ENCODE results near the gene GIGYF2.

Gene GIGYF2

GRCh38 chr2:232662486-232663260, 34.5 kb upstream of the GIGYF2 start:
- FAIRE-seq (no peak), DNase-seq (ENCODE audit: insufficient read length, low spot score) (no peak)
- TF ChIP-seq, protein P1, sequence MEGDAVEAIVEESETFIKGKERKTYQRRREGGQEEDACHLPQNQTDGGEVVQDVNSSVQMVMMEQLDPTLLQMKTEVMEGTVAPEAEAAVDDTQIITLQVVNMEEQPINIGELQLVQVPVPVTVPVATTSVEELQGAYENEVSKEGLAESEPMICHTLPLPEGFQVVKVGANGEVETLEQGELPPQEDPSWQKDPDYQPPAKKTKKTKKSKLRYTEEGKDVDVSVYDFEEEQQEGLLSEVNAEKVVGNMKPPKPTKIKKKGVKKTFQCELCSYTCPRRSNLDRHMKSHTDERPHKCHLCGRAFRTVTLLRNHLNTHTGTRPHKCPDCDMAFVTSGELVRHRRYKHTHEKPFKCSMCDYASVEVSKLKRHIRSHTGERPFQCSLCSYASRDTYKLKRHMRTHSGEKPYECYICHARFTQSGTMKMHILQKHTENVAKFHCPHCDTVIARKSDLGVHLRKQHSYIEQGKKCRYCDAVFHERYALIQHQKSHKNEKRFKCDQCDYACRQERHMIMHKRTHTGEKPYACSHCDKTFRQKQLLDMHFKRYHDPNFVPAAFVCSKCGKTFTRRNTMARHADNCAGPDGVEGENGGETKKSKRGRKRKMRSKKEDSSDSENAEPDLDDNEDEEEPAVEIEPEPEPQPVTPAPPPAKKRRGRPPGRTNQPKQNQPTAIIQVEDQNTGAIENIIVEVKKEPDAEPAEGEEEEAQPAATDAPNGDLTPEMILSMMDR (IDR thresholded peaks at IDR 0.05; ENCODE audit: insufficient read depth, missing control alignments): no peak

DNA sequence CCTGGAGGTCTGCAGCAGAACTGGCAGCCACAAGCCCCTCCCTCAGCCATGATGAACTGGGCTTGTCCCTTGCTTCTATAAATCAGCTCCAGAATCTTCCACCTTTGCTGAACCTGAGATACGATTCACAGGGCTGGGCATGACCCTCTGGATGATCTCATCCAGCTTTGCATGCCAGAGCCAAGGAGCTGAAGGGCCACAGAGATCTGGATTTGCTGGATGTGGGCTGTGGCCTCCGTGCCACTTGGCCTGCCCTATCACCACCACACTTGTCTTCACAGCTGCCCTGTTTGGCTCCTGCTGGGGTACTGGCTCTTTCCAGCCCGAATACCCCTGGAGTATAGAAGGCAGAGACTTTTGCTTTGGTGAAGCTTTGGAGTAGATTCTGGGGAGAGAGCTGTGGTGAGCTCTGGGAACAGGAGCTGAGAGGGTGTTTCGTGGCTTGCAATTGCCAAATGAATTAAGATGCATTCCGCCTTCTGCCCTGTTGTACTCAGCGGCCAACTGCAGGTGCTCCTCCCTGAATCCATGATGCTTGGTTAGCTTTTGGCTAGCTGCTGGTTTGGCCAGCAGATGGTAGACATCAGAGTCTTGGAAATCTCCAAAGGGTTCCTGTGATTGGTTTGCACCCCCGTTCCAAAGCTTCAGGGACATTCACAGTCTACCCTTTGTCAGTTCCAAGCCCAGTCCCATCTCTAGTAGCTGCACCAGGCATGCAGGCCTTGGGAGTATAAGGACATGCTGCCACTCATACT, 30.9 kb upstream of the GIGYF2 start:
- no peak for DNase-seq (ENCODE audit: insufficient read length, low spot score)
- FAIRE-seq: no peak
- TF ChIP-seq, protein P1 (IDR thresholded peaks at IDR 0.05; ENCODE audit: insufficient read depth, missing control alignments): no peak

GRCh38 chr2:232667989-232668583, 29.0 kb upstream of the GIGYF2 start:
- DNase-seq (ENCODE audit: insufficient read length, low spot score): no peak
- FAIRE-seq: no peak
- TF ChIP-seq, protein P1 (IDR thresholded peaks at IDR 0.05; ENCODE audit: insufficient read depth, missing control alignments): no peak

- DNase-seq (ENCODE audit: insufficient read length, low spot score): no peak
- no peak for FAIRE-seq
Observed at GRCh38 chr2:232668805-232669444, 28.2 kb upstream of the GIGYF2 start.

DNA sequence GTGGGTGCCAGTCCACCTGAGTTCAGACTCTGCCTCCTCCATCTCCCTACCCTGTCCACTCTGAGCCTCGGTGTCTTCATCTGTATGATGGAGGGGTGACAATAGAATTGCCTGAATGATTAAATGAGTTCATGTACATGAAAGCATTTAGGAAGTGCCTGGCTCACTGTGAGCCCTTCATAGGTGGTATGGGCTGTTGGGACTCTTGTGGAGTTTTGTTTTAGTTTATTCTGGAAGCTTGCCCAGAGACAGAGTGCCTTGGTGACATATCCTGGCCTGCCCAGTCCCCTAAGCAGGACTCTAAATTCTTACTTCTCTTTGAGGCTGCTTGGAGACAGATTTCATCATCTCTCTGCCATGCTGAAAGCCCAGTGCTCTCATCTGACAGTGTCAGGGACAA, 24.5 kb upstream of the GIGYF2 start:
- FAIRE-seq: no peak
- no peak for DNase-seq (ENCODE audit: insufficient read length, low spot score)
- TF ChIP-seq, protein P1 (IDR thresholded peaks at IDR 0.05; ENCODE audit: insufficient read depth, missing control alignments): no peak

More at GRCh38 chr2:232668805-232669444, 28.2 kb upstream of the GIGYF2 start:
- TF ChIP-seq, protein P1 (IDR thresholded peaks at IDR 0.05; ENCODE audit: insufficient read depth, missing control alignments): peak; percentile 27

DNA sequence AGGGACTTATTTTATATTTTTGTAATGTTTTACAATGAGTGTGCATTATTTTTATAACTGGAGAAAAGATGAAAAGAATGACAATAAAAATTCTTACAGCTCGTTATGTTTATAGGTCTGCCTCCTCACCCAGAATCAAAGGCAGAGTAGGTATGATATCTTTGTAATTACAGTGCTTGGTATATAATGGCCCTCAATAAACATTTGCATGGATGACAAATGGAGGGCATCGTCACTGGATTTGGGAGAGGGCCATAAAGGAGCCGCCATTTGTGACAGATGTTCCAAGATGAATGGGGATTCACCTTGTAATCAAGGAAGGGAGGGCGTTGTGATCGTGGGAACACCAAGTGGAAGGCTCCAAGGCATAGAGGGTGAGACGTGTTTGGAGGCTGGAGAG, 22.6 kb upstream of the GIGYF2 start:
- TF ChIP-seq, protein P1 (IDR thresholded peaks at IDR 0.05; ENCODE audit: insufficient read depth, missing control alignments): no peak
- FAIRE-seq (no peak), DNase-seq (ENCODE audit: insufficient read length, low spot score) (no peak)

All from D721Med (cell line).